HepG2 (cell line): ENCODE data around the gene ECHDC1. TPM values are rescaled to one million over a fixed set of nuclear protein-coding genes. Genes with fewer than 3 reads are reported as not detected.

Experiments
- FOSL1 ChIP-seq: sonication (generic); formaldehyde crosslinking; IDR thresholded peaks from 2 replicates; pipeline ENCODE4 v1.9.0; 2021; ENCODE audit warnings: missing genetic modification reagents, borderline replicate concordance
- GTF3A ChIP-seq: sonication (generic); formaldehyde crosslinking; conservative IDR thresholded peaks from 2 replicates; pipeline ENCODE4 v1.4.0; 2020; ENCODE audit warnings: mild to moderate bottlenecking, missing genetic modification reagents
- KMT2B ChIP-seq: IDR thresholded peaks from 2 replicates; pipeline ENCODE4 v1.6.1; 2016; ENCODE audit warnings: missing genetic modification reagents, missing compliant biosample characterization
- NFRKB ChIP-seq: fragments of 450-650 bp; IDR thresholded peaks from 2 replicates; pipeline ENCODE4 v1.6.1; 2017
- RFXAP ChIP-seq: sonication (generic); formaldehyde crosslinking; IDR thresholded peaks from 2 replicates; pipeline ENCODE4 v1.4.0; 2020; ENCODE audit warnings: missing genetic modification reagents, borderline replicate concordance
- TBX3 ChIP-seq: fragments of 450-650 bp; IDR thresholded peaks from 2 replicates; pipeline ENCODE4 v1.6.1; 2017; ENCODE audit warnings: antibody characterized with exemption, mild to moderate bottlenecking, inconsistent platforms, borderline replicate concordance
- TCF7 ChIP-seq: sonication (generic); IDR thresholded peaks from 2 replicates; pipeline ENCODE4 v1.6.1; 2016; ENCODE audit warnings: antibody characterized with exemption, low read depth
- TRIM24 ChIP-seq: sonication (generic); formaldehyde crosslinking; IDR thresholded peaks from 2 replicates; pipeline ENCODE4 v1.8.0; 2022; ENCODE audit warnings: mild to moderate bottlenecking, missing genetic modification reagents
- YEATS2 ChIP-seq: sonication (generic); formaldehyde crosslinking; IDR thresholded peaks from 2 replicates; pipeline ENCODE4 v1.4.0; 2020; ENCODE audit warnings: missing genetic modification reagents, borderline replicate concordance
- YY1 ChIP-seq: IDR thresholded peaks from 2 replicates; pipeline ENCODE4 v1.6.1; 2011; ENCODE audit warnings: low read length, low read depth, moderate library complexity, mild to moderate bottlenecking; ENCODE audit not compliant: insufficient read depth, insufficient replicate concordance
- ZNF326 ChIP-seq: sonication (generic); formaldehyde crosslinking; IDR thresholded peaks from 2 replicates; pipeline ENCODE4 v1.4.0; 2020; ENCODE audit warnings: missing genetic modification reagents, borderline replicate concordance
- ZNF547 ChIP-seq: sonication (generic); formaldehyde crosslinking; IDR thresholded peaks from 2 replicates; pipeline ENCODE4 v1.5.1; 2020; ENCODE audit warnings: mild to moderate bottlenecking, missing genetic modification reagents
- ZNF570 ChIP-seq: sonication (generic); formaldehyde crosslinking; IDR thresholded peaks from 2 replicates; pipeline ENCODE4 v1.4.0; 2020; ENCODE audit warnings: mild to moderate bottlenecking, missing genetic modification reagents, borderline replicate concordance
- ZSCAN22 ChIP-seq: sonication (generic); formaldehyde crosslinking; IDR thresholded peaks from 2 replicates; pipeline ENCODE4 v1.4.0; 2020; ENCODE audit warnings: mild to moderate bottlenecking, missing genetic modification reagents
- ZSCAN25 ChIP-seq: sonication (generic); formaldehyde crosslinking; IDR thresholded peaks from 2 replicates; pipeline ENCODE4 v1.8.0; 2022; ENCODE audit warnings: mild to moderate bottlenecking, missing genetic modification reagents
- ZSCAN29 ChIP-seq: sonication (generic); formaldehyde crosslinking; conservative IDR thresholded peaks from 2 replicates; pipeline ENCODE4 v1.4.0; 2020; ENCODE audit warnings: mild to moderate bottlenecking, missing genetic modification reagents
- polyA plus RNA-seq, 8 experiments: library from polyadenylated mRNA; depleted of rRNA in 3 of 8; stranded (reverse) in 7 of 8; unstranded in 1 of 8; fragments of >200 nt; fragmentation: Illumina TruSeq in 4 of 8; extraction: Trizol in 4 of 8; gene quantifications; 2 replicates each; pipeline versions ENCODE4 v1.2.1 to v1.2.3, GENCODE V29; 2011 to 2016; ENCODE audit warnings: low read depth in 4 of 8, missing spikeins in 1 of 8, mixed read lengths in 1 of 8; ENCODE audit not compliant: insufficient read depth in 1 of 8
- total RNA-seq, 5 experiments: library from RNA; depleted of rRNA; stranded (reverse); fragments of >200 nt; fragmentation: Illumina TruSeq; extraction: Trizol; gene quantifications; 2 replicates each; pipeline ENCODE4 v1.2.3, GENCODE V29; 2016; ENCODE audit warnings: low read depth in 1 of 5
- TF ChIP-seq, protein P1 (sequence below): sonication (generic); formaldehyde crosslinking; IDR thresholded peaks from 2 replicates; pipeline ENCODE4 v1.5.1; 2020; ENCODE audit warnings: mild to moderate bottlenecking, missing genetic modification reagents
- TF ChIP-seq, protein P2 (sequence below): sonication (generic); formaldehyde crosslinking; IDR thresholded peaks from 2 replicates; pipeline ENCODE4 v1.9.0; 2022; ENCODE audit warnings: low read depth, missing genetic modification reagents
- TF ChIP-seq, protein P3 (sequence below): sonication (generic); formaldehyde crosslinking; IDR thresholded peaks from 2 replicates; pipeline ENCODE4 v1.4.0; 2020; ENCODE audit warnings: missing genetic modification reagents
- TF ChIP-seq, protein P4 (sequence below): conservative IDR thresholded peaks from 2 replicates; pipeline ENCODE4 v1.6.1; 2018; ENCODE audit warnings: missing genetic modification reagents

The ECHDC1 gene
- total and polyA plus RNA-seq, 2 of the 13 experiments (the other 11 are each of a cell fraction or from before 2014, with no cell fraction given): 32.8 to 98.1 TPM

DNA sequence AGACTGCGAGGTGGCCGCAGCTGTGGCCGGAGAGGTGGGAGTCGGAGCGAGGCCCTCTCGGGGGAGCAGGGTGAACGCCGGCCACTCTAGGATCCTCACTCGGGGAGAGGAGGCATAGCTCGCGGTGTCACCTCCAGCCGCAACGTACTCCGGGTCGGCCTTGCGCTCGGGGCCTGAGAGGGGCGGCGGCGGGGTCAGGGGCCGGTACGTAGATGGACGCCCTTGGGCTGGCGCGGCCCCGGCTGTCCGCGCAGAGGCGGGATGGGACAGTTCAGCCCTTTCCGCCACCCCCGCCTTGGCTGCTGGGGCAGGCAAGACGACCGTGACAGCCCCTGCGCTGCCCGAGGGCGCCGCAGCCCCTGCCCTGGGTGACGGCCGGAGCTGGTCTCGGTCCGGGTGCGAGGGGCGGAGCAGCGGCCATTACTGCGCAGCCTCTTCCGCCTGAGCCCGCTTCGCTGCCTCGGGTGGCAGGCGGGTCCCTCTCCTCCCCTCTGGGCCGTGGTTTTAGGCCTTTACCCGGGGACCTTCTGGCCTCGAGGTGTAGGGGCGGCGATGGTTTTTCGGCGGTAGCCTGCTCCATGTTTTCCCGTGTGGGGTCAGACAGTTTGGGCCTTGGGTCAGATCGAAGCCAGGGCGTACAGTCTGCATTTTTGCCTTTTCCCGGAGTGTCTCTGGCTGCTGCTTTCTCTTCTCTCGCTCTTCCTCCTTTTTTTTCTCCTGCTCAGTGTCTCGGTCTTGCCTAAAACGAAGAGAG, 76.3 kb downstream of the ECHDC1 start (continued):
- 0 out of 2 replicates have a peak, but pooled peaks have one; percentile 35 for TF ChIP-seq ZSCAN22 (CRISPR knock-in tag)
- no peak for TF ChIP-seq GTF3A (CRISPR knock-in tag)
- TF ChIP-seq, protein P1, sequence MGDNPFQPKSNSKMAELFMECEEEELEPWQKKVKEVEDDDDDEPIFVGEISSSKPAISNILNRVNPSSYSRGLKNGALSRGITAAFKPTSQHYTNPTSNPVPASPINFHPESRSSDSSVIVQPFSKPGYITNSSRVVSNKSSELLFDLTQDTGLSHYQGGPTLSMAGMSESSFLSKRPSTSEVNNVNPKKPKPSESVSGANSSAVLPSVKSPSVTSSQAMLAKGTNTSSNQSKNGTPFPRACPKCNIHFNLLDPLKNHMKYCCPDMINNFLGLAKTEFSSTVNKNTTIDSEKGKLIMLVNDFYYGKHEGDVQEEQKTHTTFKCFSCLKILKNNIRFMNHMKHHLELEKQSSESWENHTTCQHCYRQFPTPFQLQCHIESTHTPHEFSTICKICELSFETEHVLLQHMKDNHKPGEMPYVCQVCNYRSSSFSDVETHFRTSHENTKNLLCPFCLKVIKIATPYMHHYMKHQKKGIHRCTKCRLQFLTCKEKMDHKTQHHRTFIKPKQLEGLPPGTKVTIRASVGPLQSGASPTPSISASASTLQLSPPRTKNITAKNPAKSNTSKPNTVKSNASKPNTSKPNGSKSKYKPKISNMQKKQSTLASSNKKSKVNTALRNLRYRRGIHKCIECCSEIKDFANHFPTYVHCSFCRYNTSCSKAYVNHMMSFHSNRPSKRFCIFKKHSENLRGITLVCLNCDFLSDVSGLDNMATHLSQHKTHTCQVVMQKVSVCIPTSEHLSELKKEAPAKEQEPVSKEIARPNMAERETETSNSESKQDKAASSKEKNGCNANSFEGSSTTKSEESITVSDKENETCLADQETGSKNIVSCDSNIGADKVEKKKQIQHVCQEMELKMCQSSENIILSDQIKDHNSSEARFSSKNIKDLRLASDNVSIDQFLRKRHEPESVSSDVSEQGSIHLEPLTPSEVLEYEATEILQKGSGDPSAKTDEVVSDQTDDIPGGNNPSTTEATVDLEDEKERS (CRISPR knock-in tag): no peak
- TF ChIP-seq, protein P2, sequence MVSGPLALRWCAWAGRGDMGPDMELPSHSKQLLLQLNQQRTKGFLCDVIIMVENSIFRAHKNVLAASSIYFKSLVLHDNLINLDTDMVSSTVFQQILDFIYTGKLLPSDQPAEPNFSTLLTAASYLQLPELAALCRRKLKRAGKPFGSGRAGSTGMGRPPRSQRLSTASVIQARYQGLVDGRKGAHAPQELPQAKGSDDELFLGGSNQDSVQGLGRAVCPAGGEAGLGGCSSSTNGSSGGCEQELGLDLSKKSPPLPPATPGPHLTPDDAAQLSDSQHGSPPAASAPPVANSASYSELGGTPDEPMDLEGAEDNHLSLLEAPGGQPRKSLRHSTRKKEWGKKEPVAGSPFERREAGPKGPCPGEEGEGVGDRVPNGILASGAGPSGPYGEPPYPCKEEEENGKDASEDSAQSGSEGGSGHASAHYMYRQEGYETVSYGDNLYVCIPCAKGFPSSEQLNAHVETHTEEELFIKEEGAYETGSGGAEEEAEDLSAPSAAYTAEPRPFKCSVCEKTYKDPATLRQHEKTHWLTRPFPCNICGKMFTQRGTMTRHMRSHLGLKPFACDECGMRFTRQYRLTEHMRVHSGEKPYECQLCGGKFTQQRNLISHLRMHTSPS (CRISPR knock-in tag): peak; percentile 60
- peak; percentile 77 for TF ChIP-seq ZNF547 (CRISPR knock-in tag)
- TF ChIP-seq TRIM24: no peak
- TF ChIP-seq TBX3: no peak
- TF ChIP-seq, protein P3, sequence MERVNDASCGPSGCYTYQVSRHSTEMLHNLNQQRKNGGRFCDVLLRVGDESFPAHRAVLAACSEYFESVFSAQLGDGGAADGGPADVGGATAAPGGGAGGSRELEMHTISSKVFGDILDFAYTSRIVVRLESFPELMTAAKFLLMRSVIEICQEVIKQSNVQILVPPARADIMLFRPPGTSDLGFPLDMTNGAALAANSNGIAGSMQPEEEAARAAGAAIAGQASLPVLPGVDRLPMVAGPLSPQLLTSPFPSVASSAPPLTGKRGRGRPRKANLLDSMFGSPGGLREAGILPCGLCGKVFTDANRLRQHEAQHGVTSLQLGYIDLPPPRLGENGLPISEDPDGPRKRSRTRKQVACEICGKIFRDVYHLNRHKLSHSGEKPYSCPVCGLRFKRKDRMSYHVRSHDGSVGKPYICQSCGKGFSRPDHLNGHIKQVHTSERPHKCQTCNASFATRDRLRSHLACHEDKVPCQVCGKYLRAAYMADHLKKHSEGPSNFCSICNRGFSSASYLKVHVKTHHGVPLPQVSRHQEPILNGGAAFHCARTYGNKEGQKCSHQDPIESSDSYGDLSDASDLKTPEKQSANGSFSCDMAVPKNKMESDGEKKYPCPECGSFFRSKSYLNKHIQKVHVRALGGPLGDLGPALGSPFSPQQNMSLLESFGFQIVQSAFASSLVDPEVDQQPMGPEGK: peak; percentile 39; the same call in 1 of the 2 replicates
- TF ChIP-seq ZSCAN29: peak; percentile 38; the same call in 1 of the 2 replicates
- peak; percentile 32; the same call in 1 of the 2 replicates for TF ChIP-seq RFXAP (CRISPR knock-in tag)
- TF ChIP-seq FOSL1: no peak
- TF ChIP-seq, protein P4, sequence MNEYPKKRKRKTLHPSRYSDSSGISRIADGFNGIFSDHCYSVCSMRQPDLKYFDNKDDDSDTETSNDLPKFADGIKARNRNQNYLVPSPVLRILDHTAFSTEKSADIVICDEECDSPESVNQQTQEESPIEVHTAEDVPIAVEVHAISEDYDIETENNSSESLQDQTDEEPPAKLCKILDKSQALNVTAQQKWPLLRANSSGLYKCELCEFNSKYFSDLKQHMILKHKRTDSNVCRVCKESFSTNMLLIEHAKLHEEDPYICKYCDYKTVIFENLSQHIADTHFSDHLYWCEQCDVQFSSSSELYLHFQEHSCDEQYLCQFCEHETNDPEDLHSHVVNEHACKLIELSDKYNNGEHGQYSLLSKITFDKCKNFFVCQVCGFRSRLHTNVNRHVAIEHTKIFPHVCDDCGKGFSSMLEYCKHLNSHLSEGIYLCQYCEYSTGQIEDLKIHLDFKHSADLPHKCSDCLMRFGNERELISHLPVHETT (CRISPR knock-in tag): peak; percentile 66
- TF ChIP-seq NFRKB: no peak
- TF ChIP-seq ZNF570: no peak; the same call in 1 of the 2 replicates
- TF ChIP-seq KMT2B (CRISPR knock-in tag): peak; percentile 83
- TF ChIP-seq YY1: peak; percentile 96
- peak; percentile 74; the same call in 1 of the 2 replicates for TF ChIP-seq ZSCAN25
- TF ChIP-seq ZNF326 (CRISPR knock-in tag): no peak
- TF ChIP-seq TCF7: no peak
- TF ChIP-seq YEATS2: peak; percentile 79
